ENCODE data around the gene AP2M1. TPM values are rescaled to one million over a fixed set of nuclear protein-coding genes. Genes with fewer than 3 reads are reported as not detected.

The AP2M1 gene
- total RNA-seq, 3 donors from 2014 or later (not counting 1 experiment from before 2014, with no cell fraction given), result 157 to 188 (median 168) TPM

GRCh38 chr3:184229394-184230080 lies 54.9 kb downstream of the AP2M1 start, which contains the start of gene VWA5B2:
TSS of gene VWA5B2 (plus strand) at chr3:184229585. CDS start at chr3:184230529, 944 bp downstream.
- TF ChIP-seq CTCF (IDR thresholded peaks at IDR 0.05), result peak; percentile 29
- peaks cover 24% of the 10 kb centered on the region for H3K27me3 ChIP-seq (ENCODE audit: control insufficient read depth, insufficient read depth, low read length)
- under 1% methylated on average over 66 of the region's 66 CpGs for WGBS (ENCODE audit: insufficient coverage)
- peaks cover 42 to 49% of the 10 kb centered on the region in 2 donors for H3K27me3 Mint-ChIP-seq (ENCODE audit: low read depth in 2 of 2)
- no peak within 1 kb of the TSS for H3K27ac ChIP-seq (ENCODE audit: low read length)
- H3K4me1 Mint-ChIP-seq, result peaks cover 10 to 13% of the 10 kb centered on the region in 2 donors
- peak within 1 kb of the TSS; percentile 41 for H3K4me3 ChIP-seq (ENCODE audit: low read length)
- peaks cover 7% of the 10 kb centered on the region for H3K36me3 Mint-ChIP-seq
- H3K9me3 Mint-ChIP-seq, result no peaks in the 10 kb centered on the region
- H3K36me3 ChIP-seq (ENCODE audit: control insufficient read depth, insufficient read depth, low read length), result no peaks in the 10 kb centered on the region
- H3K27ac Mint-ChIP-seq, result no peak within 1 kb of the TSS
- H3K9me3 ChIP-seq (ENCODE audit: control insufficient read depth, insufficient read depth, low read length), result no peaks in the 10 kb centered on the region
- intact Hi-C loops (cut with micrococcal nuclease), result no loop called here
- H3K4me1 ChIP-seq (ENCODE audit: control insufficient read depth, insufficient read depth, low read length), result peaks cover 19% of the 10 kb centered on the region
- H3K4me3 Mint-ChIP-seq, result peak within 1 kb of the TSS; percentile 85
- DNase-seq (peak; percentile 65 to 87), ATAC-seq (peak; percentile 92 to 98 (median 97))

- H3K27ac ChIP-seq (ENCODE audit: low read length), result no peak overlapping the region
- H3K9me3 Mint-ChIP-seq, result no peaks in the 10 kb centered on the region
- no peak overlapping the region for H3K4me3 Mint-ChIP-seq
- WGBS (ENCODE audit: insufficient coverage), result 1% methylated on average over 61 of the region's 61 CpGs
- intact Hi-C loops (cut with micrococcal nuclease), result no loop called here
- H3K27me3 ChIP-seq (ENCODE audit: control insufficient read depth, insufficient read depth, low read length), result peaks cover 24% of the 10 kb centered on the region
- peak overlapping the region; percentile 41 for H3K4me3 ChIP-seq (ENCODE audit: low read length)
- H3K4me1 ChIP-seq (ENCODE audit: control insufficient read depth, insufficient read depth, low read length), result peaks cover 19% of the 10 kb centered on the region
- ATAC-seq (no peak), DNase-seq (peak in 1 of 2 donors; percentile 15)
- H3K27me3 Mint-ChIP-seq (ENCODE audit: low read depth in 2 of 2), result peaks cover 38 to 48% of the 10 kb centered on the region in 2 donors
- H3K9me3 ChIP-seq (ENCODE audit: control insufficient read depth, insufficient read depth, low read length), result no peaks in the 10 kb centered on the region
- TF ChIP-seq CTCF (IDR thresholded peaks at IDR 0.05), result no peak
- peaks cover 10 to 13% of the 10 kb centered on the region in 2 donors for H3K4me1 Mint-ChIP-seq
- peaks cover 7% of the 10 kb centered on the region for H3K36me3 Mint-ChIP-seq
- no peaks in the 10 kb centered on the region for H3K36me3 ChIP-seq (ENCODE audit: control insufficient read depth, insufficient read depth, low read length)
- no peak overlapping the region for H3K27ac Mint-ChIP-seq
Measured at GRCh38 chr3:184230081-184230602, 55.5 kb downstream of the AP2M1 start.

- peaks cover 7% of the 10 kb centered on the region for H3K36me3 Mint-ChIP-seq
- Histone ChIP-seq H3K4me1 (ENCODE audit: control insufficient read depth, insufficient read depth, low read length) (peaks cover 19% of the 10 kb centered on the region), H3K27me3 (ENCODE audit: control insufficient read depth, insufficient read depth, low read length) (peaks cover 24% of the 10 kb centered on the region), H3K36me3 (ENCODE audit: control insufficient read depth, insufficient read depth, low read length) (no peaks in the 10 kb centered on the region), H3K27ac (ENCODE audit: low read length) (no peak overlapping the region), H3K9me3 (ENCODE audit: control insufficient read depth, insufficient read depth, low read length) (no peaks in the 10 kb centered on the region), H3K4me3 (ENCODE audit: low read length) (no peak overlapping the region)
- intact Hi-C loops (cut with micrococcal nuclease), result no loop called here
- no peak for TF ChIP-seq CTCF (IDR thresholded peaks at IDR 0.05)
- whole genome bisulfite sequencing (ENCODE audit: insufficient coverage), result 6% methylated on average over 79 of the region's 79 CpGs
- DNase-seq (peak in 1 of 2 donors; percentile 15), ATAC-seq (no peak)
- peaks cover 10 to 13% of the 10 kb centered on the region in 2 donors for H3K4me1 Mint-ChIP-seq
- H3K4me3 Mint-ChIP-seq, result peak overlapping the region; percentile 87
- no peaks in the 10 kb centered on the region for H3K9me3 Mint-ChIP-seq
- peaks cover 31 to 44% of the 10 kb centered on the region in 2 donors for H3K27me3 Mint-ChIP-seq (ENCODE audit: low read depth in 2 of 2)
- H3K27ac Mint-ChIP-seq, result no peak overlapping the region
Measured at GRCh38 chr3:184230603-184231528, 56.2 kb downstream of the AP2M1 start.

Data from natural killer cell (primary cell).